ENCODE results near the gene PECR.

PECR gene

DNA sequence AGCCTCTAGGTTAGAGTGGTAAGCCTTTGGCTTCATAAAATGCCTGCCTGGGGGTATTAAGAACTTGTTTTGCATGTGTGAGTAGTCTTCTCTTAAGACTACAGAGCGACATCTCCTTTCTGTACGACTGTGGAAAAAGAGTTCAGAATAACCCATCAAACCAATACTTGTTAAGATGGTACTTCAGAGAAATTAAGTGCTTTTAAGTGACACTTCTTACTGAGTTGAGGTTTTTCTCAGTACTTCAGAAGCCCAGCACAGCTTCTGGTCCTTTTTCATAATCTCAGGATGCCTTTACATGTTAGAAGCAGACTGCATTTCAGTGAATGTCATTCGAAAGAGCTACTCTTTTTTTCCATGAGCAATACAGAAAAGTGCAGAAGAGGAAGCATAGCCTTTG is 38.4 kb upstream of the PECR start:
- TF ChIP-seq, protein P1, sequence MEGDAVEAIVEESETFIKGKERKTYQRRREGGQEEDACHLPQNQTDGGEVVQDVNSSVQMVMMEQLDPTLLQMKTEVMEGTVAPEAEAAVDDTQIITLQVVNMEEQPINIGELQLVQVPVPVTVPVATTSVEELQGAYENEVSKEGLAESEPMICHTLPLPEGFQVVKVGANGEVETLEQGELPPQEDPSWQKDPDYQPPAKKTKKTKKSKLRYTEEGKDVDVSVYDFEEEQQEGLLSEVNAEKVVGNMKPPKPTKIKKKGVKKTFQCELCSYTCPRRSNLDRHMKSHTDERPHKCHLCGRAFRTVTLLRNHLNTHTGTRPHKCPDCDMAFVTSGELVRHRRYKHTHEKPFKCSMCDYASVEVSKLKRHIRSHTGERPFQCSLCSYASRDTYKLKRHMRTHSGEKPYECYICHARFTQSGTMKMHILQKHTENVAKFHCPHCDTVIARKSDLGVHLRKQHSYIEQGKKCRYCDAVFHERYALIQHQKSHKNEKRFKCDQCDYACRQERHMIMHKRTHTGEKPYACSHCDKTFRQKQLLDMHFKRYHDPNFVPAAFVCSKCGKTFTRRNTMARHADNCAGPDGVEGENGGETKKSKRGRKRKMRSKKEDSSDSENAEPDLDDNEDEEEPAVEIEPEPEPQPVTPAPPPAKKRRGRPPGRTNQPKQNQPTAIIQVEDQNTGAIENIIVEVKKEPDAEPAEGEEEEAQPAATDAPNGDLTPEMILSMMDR (IDR thresholded peaks at IDR 0.05): no peak
- H3K79me2 ChIP-seq: peaks cover 48% of the 10 kb centered on the region
- no peak overlapping the region for H3K9ac ChIP-seq
- H3K27ac ChIP-seq: no peak overlapping the region
- H3K27me3 ChIP-seq (ENCODE audit: control insufficient read depth, insufficient read depth, low read length): no peaks in the 10 kb centered on the region
- no peaks in the 10 kb centered on the region for H3K36me3 ChIP-seq (ENCODE audit: control insufficient read depth, insufficient read depth, low read length)
- H2AFZ ChIP-seq: no peak overlapping the region
- H3K4me1 ChIP-seq: no peaks in the 10 kb centered on the region
- no peaks in the 10 kb centered on the region for H3K9me3 ChIP-seq (ENCODE audit: control insufficient read depth, low read length)
- no peak overlapping the region for H3K4me3 ChIP-seq (ENCODE audit: low read depth, low read length)
- no peak overlapping the region for H3K4me2 ChIP-seq (ENCODE audit: low read length)

DNA sequence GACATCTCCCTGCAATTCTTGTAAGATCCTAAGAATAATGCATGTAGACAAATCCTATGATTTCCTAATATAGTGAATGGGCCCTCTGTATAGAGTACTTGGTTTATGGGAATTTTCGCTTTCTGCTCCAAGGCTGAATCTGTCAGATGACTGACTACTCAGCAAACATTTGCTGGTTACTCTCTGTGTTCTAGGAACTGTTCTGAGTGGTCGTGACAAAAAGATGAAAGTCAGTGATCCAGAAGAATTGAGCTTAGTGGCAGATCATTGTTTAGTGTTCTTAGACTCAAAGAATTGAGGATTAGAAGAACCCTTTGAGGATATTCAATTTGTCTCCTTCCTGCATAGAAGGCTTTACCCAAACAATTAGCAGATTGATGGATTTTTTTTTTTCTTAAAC is 37.5 kb upstream of the PECR start:
- Histone ChIP-seq H3K79me2 (peaks cover 46% of the 10 kb centered on the region), H3K4me3 (ENCODE audit: low read depth, low read length) (no peak overlapping the region), H3K36me3 (ENCODE audit: control insufficient read depth, insufficient read depth, low read length) (no peaks in the 10 kb centered on the region), H3K27ac (no peak overlapping the region), H3K9me3 (ENCODE audit: control insufficient read depth, low read length) (no peaks in the 10 kb centered on the region), H3K4me2 (ENCODE audit: low read length) (no peak overlapping the region), H3K27me3 (ENCODE audit: control insufficient read depth, insufficient read depth, low read length) (no peaks in the 10 kb centered on the region), H3K4me1 (no peaks in the 10 kb centered on the region), H3K9ac (no peak overlapping the region), H2AFZ (no peak overlapping the region)
- TF ChIP-seq, protein P1 (IDR thresholded peaks at IDR 0.05): no peak

DNA sequence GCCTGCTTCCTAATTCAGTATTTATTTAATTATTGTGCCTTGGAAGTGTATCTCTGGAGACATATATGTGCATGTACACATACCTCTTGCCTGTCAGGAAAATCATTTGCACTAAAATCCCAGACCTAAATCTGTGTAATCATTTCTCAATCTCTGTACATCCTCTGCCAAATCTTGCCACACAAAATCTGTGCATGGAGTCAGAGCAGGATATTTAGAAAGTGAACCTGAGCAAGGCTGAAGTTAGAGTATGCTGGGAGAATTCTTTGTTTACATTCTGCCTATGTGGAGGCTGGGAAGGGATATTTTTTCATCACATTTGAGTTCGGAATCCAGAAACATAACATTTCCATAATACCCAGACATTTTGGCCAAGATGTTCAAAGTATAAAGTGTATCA is 36.9 kb upstream of the PECR start:
- Histone ChIP-seq H3K27ac (no peak overlapping the region), H3K79me2 (peaks cover 44% of the 10 kb centered on the region), H3K27me3 (ENCODE audit: control insufficient read depth, insufficient read depth, low read length) (no peaks in the 10 kb centered on the region), H3K4me3 (ENCODE audit: low read depth, low read length) (no peak overlapping the region), H3K4me1 (no peaks in the 10 kb centered on the region), H3K9ac (no peak overlapping the region), H3K9me3 (ENCODE audit: control insufficient read depth, low read length) (no peaks in the 10 kb centered on the region), H3K36me3 (ENCODE audit: control insufficient read depth, insufficient read depth, low read length) (no peaks in the 10 kb centered on the region), H3K4me2 (ENCODE audit: low read length) (no peak overlapping the region), H2AFZ (no peak overlapping the region)
- TF ChIP-seq, protein P1 (IDR thresholded peaks at IDR 0.05): no peak

DNA sequence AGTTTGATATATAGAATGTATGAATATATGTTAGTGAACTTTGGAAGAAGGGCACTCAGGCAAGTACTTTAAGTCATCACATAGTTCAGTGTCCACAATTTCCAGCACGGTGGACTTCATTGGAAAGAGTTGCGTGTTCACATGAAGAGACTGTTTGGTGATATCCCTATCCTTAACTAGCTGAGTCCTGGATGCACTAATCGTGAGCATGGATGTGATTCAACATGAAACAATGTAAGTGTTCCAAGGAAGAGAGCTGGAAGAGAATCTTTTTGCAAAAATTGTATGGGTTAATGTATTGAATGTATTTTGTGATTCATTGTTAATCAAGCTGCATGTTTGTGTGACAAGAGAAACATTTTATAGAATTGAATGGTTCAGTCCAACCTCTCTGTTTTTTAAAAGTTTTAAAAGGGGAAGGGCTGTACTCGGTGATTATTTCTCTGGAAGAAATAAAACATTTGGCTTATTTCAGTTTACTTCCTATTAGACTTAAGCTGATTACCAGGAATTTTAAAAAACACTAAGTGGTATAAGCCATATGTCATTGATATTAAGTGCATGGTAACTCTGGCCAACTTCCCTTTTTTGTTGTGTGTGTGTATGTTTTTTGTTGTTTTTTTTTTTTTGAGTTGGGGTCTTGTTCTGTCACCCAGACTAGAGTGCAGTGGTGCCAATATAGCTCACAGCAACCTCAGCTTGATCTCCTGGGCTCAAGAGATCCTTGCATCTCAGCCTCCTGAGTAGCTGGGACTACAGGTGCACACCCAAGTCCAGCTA is 36.1 kb upstream of the PECR start:
- no peak overlapping the region for H3K27ac ChIP-seq
- H3K4me1 ChIP-seq: no peaks in the 10 kb centered on the region
- no peaks in the 10 kb centered on the region for H3K36me3 ChIP-seq (ENCODE audit: control insufficient read depth, insufficient read depth, low read length)

More for the DNA sequence above, 36.1 kb upstream of the PECR start:
- Histone ChIP-seq H3K4me3 (ENCODE audit: low read depth, low read length) (no peak overlapping the region), H3K79me2 (peaks cover 41% of the 10 kb centered on the region), H3K27me3 (ENCODE audit: control insufficient read depth, insufficient read depth, low read length) (no peaks in the 10 kb centered on the region), H2AFZ (no peak overlapping the region), H3K9me3 (ENCODE audit: control insufficient read depth, low read length) (no peaks in the 10 kb centered on the region), H3K4me2 (ENCODE audit: low read length) (no peak overlapping the region), H3K9ac (no peak overlapping the region)
- TF ChIP-seq, protein P1 (IDR thresholded peaks at IDR 0.05): no peak
